GM20000 (cell line): Measurements from ENCODE around the gene MRPL37.

Source experiments
- DNase-seq: peaks from one replicate; pipeline ENCODE4 v3.0.0; 2012; ENCODE audit warnings: low spot score
- CTCF ChIP-seq: IDR thresholded peaks from 2 replicates; pipeline ENCODE4 v1.5.1; 2012; ENCODE audit warnings: mild to moderate bottlenecking, control low read depth; ENCODE audit errors: extremely low read depth, missing control alignments

MRPL37 gene

GRCh38 chr1:54199765-54200518 is at the start of gene MRPL37, which contains the start of gene CYB5RL:
Gene MRPL37, plus strand, starts transcription at chr1:54200167. Its CDS starts 77 bp downstream, at chr1:54200244.
Gene CYB5RL, minus strand, starts transcription at chr1:54200030. Its CDS starts 4,414 bp downstream, at chr1:54195616.
- DNase-seq: peak; percentile 97
- TF ChIP-seq CTCF: no peak

DNA sequence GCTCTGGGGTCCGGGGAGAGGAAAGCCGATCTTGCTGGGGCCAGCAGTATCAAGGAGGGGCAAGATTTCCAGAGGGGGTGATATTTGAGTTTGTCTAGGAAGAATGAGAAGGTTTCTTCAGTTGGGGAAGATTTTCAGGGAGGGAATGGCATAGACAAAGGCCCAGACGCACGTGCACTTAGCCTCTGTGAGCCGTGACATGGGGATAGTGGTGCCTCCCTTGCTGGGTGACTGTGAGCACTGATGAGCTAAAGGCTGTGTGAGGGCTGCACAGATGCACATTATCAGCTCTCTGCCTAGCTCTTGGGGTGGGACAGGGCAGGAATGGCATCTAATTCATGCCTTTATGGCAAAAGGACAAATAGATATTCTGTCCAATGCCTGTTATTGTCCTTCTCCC is 49.0 kb upstream of the MRPL37 start:
- DNase-seq: no peak
- TF ChIP-seq CTCF: no peak

DNA sequence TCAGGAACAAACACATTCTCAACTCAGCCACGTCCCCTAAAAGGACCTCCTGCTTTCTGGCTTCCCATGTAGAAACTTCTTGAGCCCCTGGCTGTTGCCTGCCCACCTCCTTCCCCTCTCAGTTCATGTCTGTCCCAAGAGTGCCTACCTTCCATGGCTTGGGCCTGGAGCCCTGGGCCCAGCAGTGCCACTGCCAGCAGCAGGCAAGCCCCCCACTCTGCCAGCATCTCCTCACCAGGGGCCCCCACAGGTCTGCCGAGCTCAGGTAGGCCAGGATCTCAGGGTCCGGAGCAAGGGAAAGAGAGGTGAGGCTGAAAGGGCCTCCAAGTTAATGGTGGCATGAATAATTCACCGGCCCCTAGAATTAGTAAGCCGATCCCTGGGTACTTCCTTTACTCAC is 47.3 kb upstream of the MRPL37 start, which contains the start of gene CDCP2:
Gene CDCP2 (minus strand): TSS at position 305 of the 400 bp plus-strand sequence. CDS start 78 bp downstream, at position 227.
- no peak for DNase-seq
- no peak for TF ChIP-seq CTCF

DNA sequence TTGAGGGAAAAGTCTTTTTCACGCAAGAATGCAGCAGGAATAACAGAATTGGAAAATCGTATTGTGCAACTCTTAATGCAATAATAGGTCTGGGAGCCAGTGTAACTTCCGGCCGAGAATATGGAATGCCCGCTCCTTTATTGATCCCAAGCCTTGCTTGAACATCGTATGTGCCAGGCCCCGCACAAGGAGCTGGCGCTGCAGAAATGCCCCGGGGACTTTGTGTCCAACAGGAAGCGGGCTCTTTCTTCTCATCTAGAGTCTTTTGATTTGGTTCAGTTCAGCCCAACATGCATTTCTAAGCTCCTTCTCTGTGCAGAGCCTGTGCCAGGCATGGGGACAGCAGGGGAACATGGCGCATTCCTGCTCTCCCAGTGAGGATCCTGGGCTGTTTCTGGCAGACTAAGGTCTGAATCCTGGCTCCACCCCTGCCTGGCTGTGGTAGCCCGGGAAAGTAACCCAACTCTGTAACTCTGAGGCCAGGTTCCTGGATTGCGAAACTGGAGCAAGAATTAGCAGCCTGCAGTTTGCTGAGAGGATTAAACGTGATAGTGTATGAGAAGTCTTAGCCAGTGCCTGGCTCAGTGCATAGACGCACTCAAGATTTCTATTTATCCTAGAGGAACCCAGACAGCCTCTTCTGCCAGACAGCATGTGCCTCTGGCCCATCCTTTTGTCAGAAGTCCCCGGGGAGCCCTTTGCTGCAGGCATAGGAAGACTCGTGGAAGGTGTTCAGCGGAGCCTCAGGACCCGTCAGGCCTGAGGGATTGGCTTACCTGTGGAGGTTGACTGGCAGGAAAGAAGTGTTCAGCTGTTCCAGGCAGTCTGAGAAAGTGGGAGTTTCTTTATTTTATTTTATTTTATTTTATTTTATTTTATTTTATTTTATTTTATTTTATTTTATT is 46.2 kb upstream of the MRPL37 start:
- no peak for DNase-seq
- TF ChIP-seq CTCF: no peak

- DNase-seq: no peak
- no peak for TF ChIP-seq CTCF
Measured at GRCh38 chr1:54156201-54156600, 43.8 kb upstream of the MRPL37 start.

DNA sequence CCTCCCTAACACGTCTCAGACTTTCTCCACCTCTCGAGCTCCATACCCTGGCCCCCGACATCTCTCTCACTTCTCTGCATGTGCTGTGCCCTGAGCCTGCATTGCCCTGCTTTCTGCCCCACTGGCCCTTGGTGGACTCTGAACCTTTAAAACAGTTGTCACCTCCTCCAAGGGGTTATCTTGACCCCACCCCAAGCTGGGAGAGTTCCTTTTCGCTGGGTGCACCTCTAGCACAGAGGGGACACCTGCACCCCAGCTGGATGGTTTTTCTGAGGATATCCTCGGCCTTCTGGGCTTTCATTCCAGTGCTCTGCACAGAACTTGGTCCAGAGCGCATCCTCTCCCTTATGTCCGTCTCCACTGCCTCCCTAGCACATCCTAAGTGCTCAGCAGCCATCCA is 43.0 kb upstream of the MRPL37 start:
- no peak for TF ChIP-seq CTCF

DNA sequence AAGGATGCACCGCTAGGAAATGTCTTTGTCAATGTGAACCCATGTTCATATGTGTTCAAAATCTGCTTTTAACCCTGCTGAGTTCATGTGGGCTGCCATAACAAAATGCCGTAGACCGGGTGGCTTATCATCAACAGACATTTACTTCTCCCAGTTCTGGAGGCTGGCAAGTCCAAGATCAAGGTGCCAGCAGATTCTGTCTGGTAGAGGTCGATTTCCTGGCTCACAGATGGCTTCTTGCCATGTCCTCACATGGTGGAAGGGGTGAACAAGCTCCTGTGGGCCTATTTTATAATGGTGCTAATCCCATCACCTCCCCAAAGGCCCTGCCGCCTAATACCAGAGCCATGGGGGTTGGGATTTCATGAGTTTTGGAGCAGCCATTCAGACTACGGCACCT is 42.6 kb upstream of the MRPL37 start:
- TF ChIP-seq CTCF: no peak
- DNase-seq: no peak

More for the DNA sequence above, 43.0 kb upstream of the MRPL37 start:
- DNase-seq: no peak
